A549 (cell line): ENCODE results near the gene CACNA2D4. TPM values are rescaled to one million over a fixed set of nuclear protein-coding genes. Genes with fewer than 3 reads are reported as not detected.

Source experiments
- ATAC-seq, 2 experiments: fragments of 200-7000 bp in 1 of 2; fragments of >200 bp in 1 of 2; cut with Nextera tagmentation in 1 of 2; cut with Tn5 transposase in 1 of 2; 3 replicates each; pipeline versions ENCODE4 v1.8.0 to v1.9.1; 2018 to 2020; ENCODE audit warnings: mild to moderate bottlenecking in 1 of 2, moderate library complexity in 1 of 2
- CTCF ChIA-PET: fragments of 300-600 bp; sonication (Branson Sonifier 250); formaldehyde crosslinking; extraction: SDS; loops from one replicate; lab custom pipeline; 2021; ENCODE audit warnings: antibody characterized with exemption, inconsistent platforms; lab: Yijun Ruan, JAX
- POLR2A ChIA-PET: fragments of 350-600 bp; formaldehyde crosslinking; extraction: SDS; loops from one replicate; lab custom pipeline; 2021; ENCODE audit warnings: antibody characterized with exemption, inconsistent platforms; lab: Yijun Ruan, JAX
- DNase-seq, 2 experiments: peaks; one replicate each; pipeline versions ENCODE4 v3.0.0 to v3.0.0-alpha.2; 2011 to 2016; ENCODE audit warnings: low read depth in 1 of 2, low spot score in 1 of 2
- FAIRE-seq: peaks from 2 replicates; lab custom pipeline; 2011; peaks lifted over from hg19 to GRCh38; lab: Jason Lieb, UNC
- H3K27ac ChIP-seq, 2 experiments: fragments of >200 bp; sonication (Bioruptor Twin); formaldehyde crosslinking; 3 replicates each; pipeline ENCODE4 v1.5.1; 2016 to 2017
- H3K4me1 ChIP-seq: fragments of >200 bp; sonication (Bioruptor Twin); formaldehyde crosslinking; 3 replicates; pipeline ENCODE4 v1.6.1; 2016
- H3K4me2 ChIP-seq: fragments of >200 bp; sonication (Bioruptor Twin); formaldehyde crosslinking; 3 replicates; pipeline ENCODE4 v1.6.1; 2016
- H3K4me3 ChIP-seq: fragments of >200 bp; sonication (Bioruptor Twin); formaldehyde crosslinking; 3 replicates; pipeline ENCODE4 v1.5.1; 2016
- H3K9me3 ChIP-seq: fragments of >200 bp; sonication (Bioruptor Twin); formaldehyde crosslinking; 3 replicates; pipeline ENCODE4 v1.6.1; 2016
- ATOH8 ChIP-seq: fragments of 250-450 bp; sonication (Bioruptor Pico); IDR thresholded peaks from 2 replicates; pipeline ENCODE4 v1.5.0; 2020; ENCODE audit warnings: low read depth, mild to moderate bottlenecking, moderate library complexity
- BHLHE40 ChIP-seq: IDR thresholded peaks from 2 replicates; pipeline ENCODE4 v1.6.1; 2012; ENCODE audit warnings: low read depth, low read length, inconsistent platforms
- CBX2 ChIP-seq: fragments of 200-600 bp; sonication (generic); IDR thresholded peaks from 2 replicates; pipeline ENCODE4 v1.6.1; 2016; ENCODE audit warnings: low read depth, mild to moderate bottlenecking, borderline replicate concordance
- EHMT2 ChIP-seq: fragments of 200-600 bp; sonication (generic); IDR thresholded peaks from 2 replicates; pipeline ENCODE4 v1.6.1; 2016; ENCODE audit warnings: antibody characterized with exemption, low read depth, mild to moderate bottlenecking, moderate library complexity
- FOSB ChIP-seq: fragments of 250-450 bp; sonication (Bioruptor Pico); IDR thresholded peaks from 2 replicates; pipeline ENCODE4 v1.5.0; 2020; ENCODE audit warnings: mild to moderate bottlenecking, moderate library complexity
- FOSL2 ChIP-seq, 2 experiments: fragments of 450-650 bp in 1 of 2; fragments of >200 bp in 1 of 2; sonication (Bioruptor Twin) in 1 of 2; formaldehyde crosslinking; IDR thresholded peaks; 2 replicates each; pipeline versions ENCODE4 v1.5.0 to v1.6.1; 2016 to 2020; ENCODE audit warnings: mild to moderate bottlenecking in 1 of 2, moderate library complexity in 1 of 2
- FOXS1 ChIP-seq: fragments of 250-450 bp; sonication (Bioruptor Pico); IDR thresholded peaks from 2 replicates; pipeline ENCODE4 v1.5.0; 2020; ENCODE audit warnings: mild to moderate bottlenecking, moderate library complexity
- HES2 ChIP-seq: fragments of >200 bp; sonication (Bioruptor Twin); formaldehyde crosslinking; IDR thresholded peaks from 2 replicates; pipeline ENCODE4 v1.6.1; 2016
- HMGXB4 ChIP-seq: fragments of 250-450 bp; sonication (Bioruptor Pico); IDR thresholded peaks from 2 replicates; pipeline ENCODE4 v1.5.0; 2021; ENCODE audit warnings: mild to moderate bottlenecking, moderate library complexity, borderline replicate concordance
- JUNB ChIP-seq: fragments of >200 bp; sonication (Bioruptor Twin); formaldehyde crosslinking; IDR thresholded peaks from 2 replicates; pipeline ENCODE4 v1.6.1; 2016
- KDM1A ChIP-seq: fragments of 200-600 bp; sonication (generic); IDR thresholded peaks from 2 replicates; pipeline ENCODE4 v1.6.1; 2016; ENCODE audit warnings: low read depth, mild to moderate bottlenecking
- MYC ChIP-seq: IDR thresholded peaks from 2 replicates; pipeline ENCODE4 v1.6.1; 2012; ENCODE audit warnings: mild to moderate bottlenecking, inconsistent platforms, low read length, improper control_type of control experiment, borderline replicate concordance
- PBX3 ChIP-seq: IDR thresholded peaks from 2 replicates; pipeline ENCODE4 v1.6.1; 2012
- POLR2A ChIP-seq: IDR thresholded peaks from 2 replicates; pipeline ENCODE4 v1.6.1; 2012; ENCODE audit warnings: mild to moderate bottlenecking, low read length
- REST ChIP-seq: fragments of 200-600 bp; sonication (generic); IDR thresholded peaks from 2 replicates; pipeline ENCODE4 v1.6.1; 2016; ENCODE audit warnings: antibody characterized with exemption, mild to moderate bottlenecking, moderate library complexity
- RNF2 ChIP-seq: fragments of 200-600 bp; sonication (generic); IDR thresholded peaks from 2 replicates; pipeline ENCODE4 v1.6.1; 2016; ENCODE audit warnings: low read depth, mild to moderate bottlenecking, antibody characterized with exemption, moderate library complexity, borderline replicate concordance
- SMC3 ChIP-seq: fragments of >200 bp; sonication (Bioruptor Twin); formaldehyde crosslinking; IDR thresholded peaks from 3 replicates; pipeline ENCODE4 v1.6.1; 2018; ENCODE audit warnings: inconsistent platforms
- SREBF2 ChIP-seq: fragments of 450-650 bp; IDR thresholded peaks from 2 replicates; pipeline ENCODE4 v1.6.1; 2014; ENCODE audit warnings: mild to moderate bottlenecking, moderate library complexity
- TFCP2L1 ChIP-seq: fragments of 250-450 bp; sonication (Bioruptor Pico); IDR thresholded peaks from 2 replicates; pipeline ENCODE4 v1.5.0; 2021; ENCODE audit warnings: mild to moderate bottlenecking
- TP53 ChIP-seq: fragments of 250-450 bp; sonication (Bioruptor Pico); IDR thresholded peaks from 2 replicates; pipeline ENCODE4 v1.5.0; 2021; ENCODE audit warnings: mild to moderate bottlenecking, moderate library complexity
- ZC3H11A ChIP-seq: fragments of 450-650 bp; IDR thresholded peaks from 2 replicates; pipeline ENCODE4 v1.6.1; 2014; ENCODE audit warnings: antibody characterized with exemption, mild to moderate bottlenecking
- ZSCAN20 ChIP-seq: fragments of 250-450 bp; sonication (Bioruptor Pico); IDR thresholded peaks from 2 replicates; pipeline ENCODE4 v1.8.0; 2022; ENCODE audit warnings: mild to moderate bottlenecking, moderate library complexity
- WGBS: methylation state at CpG from one replicate; pipeline ENCODE4 v1.1.6; 2017; ENCODE audit errors: missing lambda C conversion rate; 5-methylcytosine and 5-hydroxymethylcytosine counted together
- polyA plus RNA-seq, 4 experiments: library from polyadenylated mRNA; depleted of rRNA in 3 of 4; stranded (reverse); fragments of >200 nt; fragmentation: RNase III in 1 of 4; extraction: RNeasy Plus Mini Kit Qiagen cat#74134 plus additional on column Dnase treatment in 1 of 4; gene quantifications; 2 replicates in 3 of 4; 3 replicates in 1 of 4; pipeline ENCODE4 v1.2.3, GENCODE V29; 2011 to 2017

CACNA2D4 gene
- polyA plus RNA-seq, 2 of the 4 experiments (the other 2 are of a cell fraction) = not detected

- Histone ChIP-seq H3K4me3 (no peak overlapping the region), H3K4me2 (no peak overlapping the region), H3K27ac (no peak overlapping the region), H3K9me3 (no peaks in the 10 kb centered on the region), H3K4me1 (no peaks in the 10 kb centered on the region)
- CTCF ChIA-PET = interaction anchor here (1.0 to 2.4 kb wide), 2 partner anchors 23 to 58 kb away, joined by 4 to 7 read pairs; no protein-coding TSS in a partner anchor
- POLR2A ChIA-PET = no interaction called here
- FAIRE-seq (no peak), ATAC-seq (no peak), DNase-seq (no peak)
- TF ChIP-seq ATOH8 (CRISPR knock-in tag) (no peak), HMGXB4 (CRISPR knock-in tag) (no peak), POLR2A (no peak), FOSB (CRISPR knock-in tag) (no peak), REST (no peak), EHMT2 (no peak), FOSL2 (IDR thresholded peaks at IDR 0.05) (no peak), FOSL2 (CRISPR knock-in tag; IDR thresholded peaks at IDR 0.05) (no peak), RNF2 (no peak), MYC (no peak)
- WGBS = 15% methylated on average over 3 of the region's 3 CpGs
Measured at GRCh38 chr12:1881936-1882335, 36.5 kb downstream of the CACNA2D4 start.

GRCh38 chr12:1881301-1881700, 37.2 kb downstream of the CACNA2D4 start:
- H3K9me3 ChIP-seq = no peaks in the 10 kb centered on the region
- H3K4me2 ChIP-seq = no peak overlapping the region
- no peak for FAIRE-seq
- H3K4me1 ChIP-seq = no peaks in the 10 kb centered on the region
- DNase-seq = no peak
- H3K27ac ChIP-seq = no peak overlapping the region
- CTCF ChIA-PET = interaction anchor here (1.0 to 2.4 kb wide), 2 partner anchors 22 to 59 kb away, joined by 4 to 7 read pairs; no protein-coding TSS in a partner anchor
- POLR2A ChIA-PET = no interaction called here
- ATAC-seq = no peak
- 54% methylated on average over 8 of the region's 8 CpGs for WGBS
- TF ChIP-seq REST (no peak), POLR2A (no peak), FOXS1 (no peak), HMGXB4 (CRISPR knock-in tag) (no peak), ZC3H11A (no peak), PBX3 (no peak), SREBF2 (no peak), HES2 (no peak), BHLHE40 (no peak), TP53 (no peak), CBX2 (no peak), SMC3 (no peak), KDM1A (no peak), TFCP2L1 (CRISPR knock-in tag) (no peak), ZSCAN20 (CRISPR knock-in tag) (no peak), JUNB (no peak)
- no peak overlapping the region for H3K4me3 ChIP-seq
